NB4 (cell line): ENCODE data around the gene PTPN4.

Experiments used
- POLR2A ChIP-seq: IDR thresholded peaks from 2 replicates; pipeline ENCODE4 v1.6.1; 2011; ENCODE audit warnings: mild to moderate bottlenecking; ENCODE audit not compliant: insufficient read length; ENCODE audit errors: extremely low read depth
- TF ChIP-seq, protein P1 (sequence below): IDR thresholded peaks from 2 replicates; pipeline ENCODE4 v1.6.1; 2011; ENCODE audit warnings: low read depth, low read length
- TF ChIP-seq, protein P2 (sequence below): IDR thresholded peaks from one replicate; pipeline ENCODE4 v1.5.1; 2012; ENCODE audit warnings: low read depth, low read length

DNA sequence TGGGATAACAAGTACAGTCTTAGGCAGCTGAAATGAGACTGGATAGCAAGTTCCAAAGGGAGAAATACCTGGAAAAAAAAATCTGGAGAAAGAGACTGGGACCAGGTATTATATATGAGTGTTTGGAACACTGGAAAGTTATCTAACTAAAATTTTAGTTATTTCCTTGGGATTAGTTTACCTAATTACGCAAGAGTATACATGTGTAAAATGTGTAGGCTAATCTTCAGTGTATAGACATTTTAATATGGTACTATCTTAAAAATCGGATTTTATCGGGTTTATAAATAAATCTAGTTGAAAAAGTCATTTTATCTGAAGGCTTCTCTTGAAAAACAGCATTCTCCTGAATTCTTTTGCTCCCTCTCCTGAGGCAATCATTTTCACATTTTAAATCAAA lies 257.1 kb downstream of the PTPN4 start:
- TF ChIP-seq, protein P1, sequence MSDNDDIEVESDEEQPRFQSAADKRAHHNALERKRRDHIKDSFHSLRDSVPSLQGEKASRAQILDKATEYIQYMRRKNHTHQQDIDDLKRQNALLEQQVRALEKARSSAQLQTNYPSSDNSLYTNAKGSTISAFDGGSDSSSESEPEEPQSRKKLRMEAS = no peak
- TF ChIP-seq, protein P2, sequence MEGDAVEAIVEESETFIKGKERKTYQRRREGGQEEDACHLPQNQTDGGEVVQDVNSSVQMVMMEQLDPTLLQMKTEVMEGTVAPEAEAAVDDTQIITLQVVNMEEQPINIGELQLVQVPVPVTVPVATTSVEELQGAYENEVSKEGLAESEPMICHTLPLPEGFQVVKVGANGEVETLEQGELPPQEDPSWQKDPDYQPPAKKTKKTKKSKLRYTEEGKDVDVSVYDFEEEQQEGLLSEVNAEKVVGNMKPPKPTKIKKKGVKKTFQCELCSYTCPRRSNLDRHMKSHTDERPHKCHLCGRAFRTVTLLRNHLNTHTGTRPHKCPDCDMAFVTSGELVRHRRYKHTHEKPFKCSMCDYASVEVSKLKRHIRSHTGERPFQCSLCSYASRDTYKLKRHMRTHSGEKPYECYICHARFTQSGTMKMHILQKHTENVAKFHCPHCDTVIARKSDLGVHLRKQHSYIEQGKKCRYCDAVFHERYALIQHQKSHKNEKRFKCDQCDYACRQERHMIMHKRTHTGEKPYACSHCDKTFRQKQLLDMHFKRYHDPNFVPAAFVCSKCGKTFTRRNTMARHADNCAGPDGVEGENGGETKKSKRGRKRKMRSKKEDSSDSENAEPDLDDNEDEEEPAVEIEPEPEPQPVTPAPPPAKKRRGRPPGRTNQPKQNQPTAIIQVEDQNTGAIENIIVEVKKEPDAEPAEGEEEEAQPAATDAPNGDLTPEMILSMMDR = no peak
- no peak for TF ChIP-seq POLR2A
